T-helper 2 cell treated with Interferon-gamma antibody and Interleukin-4, amounts not matched to agents 100 ng/mL and 5 ng/mL, for 36 hours (primary cell): ENCODE measurements around the gene PTAFR. TPM values are rescaled to one million over a fixed set of nuclear protein-coding genes. Genes with fewer than 3 reads are reported as not detected.

ENCODE experiments used
- intact Hi-C: fragments of 100-400 bp; cut with micrococcal nuclease; formaldehyde crosslinking; loops from one replicate; pipeline ENCODE4 v1.15.1; 2023
- total RNA-seq: library from RNA; stranded (reverse); gene quantifications from 2 replicates; pipeline ENCODE4 v1.2.3, GENCODE V29; 2022

PTAFR gene
- total RNA-seq, 1 donor from 2014 or later, result 0.23 TPM

DNA sequence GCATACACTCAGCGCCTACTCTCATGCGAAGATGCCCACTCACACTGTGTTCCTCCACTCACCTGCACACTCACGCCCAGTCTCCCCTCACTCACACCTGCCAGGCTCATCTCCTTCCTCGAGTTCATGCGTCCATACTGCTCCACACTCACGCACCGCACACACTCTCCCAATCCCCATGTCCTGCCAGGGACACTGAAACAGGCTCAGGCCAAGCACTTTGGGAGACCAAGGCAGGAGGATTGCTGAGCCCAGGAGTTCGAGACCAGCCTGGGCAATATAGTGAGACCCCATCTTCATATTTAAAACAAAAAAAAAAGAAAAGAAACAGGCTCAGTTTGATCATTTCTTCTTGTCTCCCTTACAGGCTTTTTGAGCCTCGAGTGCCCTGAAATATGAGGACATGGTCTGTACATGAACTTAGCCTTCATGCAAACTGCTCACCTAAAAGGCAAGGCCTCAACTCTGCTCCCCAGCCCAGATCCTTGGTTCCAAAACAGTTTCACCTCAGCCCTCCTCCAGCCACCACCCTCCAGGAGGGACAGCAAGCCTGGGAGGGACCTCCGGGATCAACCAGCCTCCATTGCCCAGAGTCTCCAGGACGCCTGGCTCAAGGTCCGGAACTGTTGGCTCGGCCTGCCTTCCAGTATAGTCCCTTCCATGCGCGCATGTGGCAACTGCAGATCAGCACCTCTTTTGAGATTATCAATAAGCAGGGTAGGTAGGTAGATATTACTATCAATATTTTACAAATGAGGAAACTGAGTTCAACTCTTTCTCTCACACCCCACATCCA is 2.4 kb upstream of the PTAFR start:
- intact Hi-C loops, result no loop called here

DNA sequence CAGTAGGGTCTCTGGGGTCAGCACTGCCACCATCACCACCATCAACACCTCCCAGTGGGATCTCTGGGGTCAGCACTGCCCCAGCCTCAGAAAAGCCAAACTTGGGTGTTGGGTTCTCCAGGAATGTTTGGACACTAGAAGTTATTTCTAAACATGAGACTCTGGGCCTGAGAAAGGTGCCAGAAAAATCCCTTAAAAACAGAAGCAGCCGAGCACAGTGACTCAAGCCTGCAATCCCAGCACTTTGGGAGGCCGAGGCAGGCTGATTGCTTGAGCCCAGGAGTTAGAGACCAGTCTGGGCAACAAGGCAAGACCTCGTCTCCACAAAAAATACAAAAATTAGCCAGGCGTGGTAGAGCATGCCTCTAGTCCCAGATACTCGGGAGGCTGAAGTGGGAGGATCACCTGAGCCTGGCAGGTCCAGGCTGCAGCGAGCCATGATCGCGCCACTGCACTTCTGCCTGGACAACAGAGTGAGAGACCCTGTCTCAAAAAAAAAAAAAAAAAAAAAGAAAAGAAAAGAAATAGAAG is 470 bp downstream of the PTAFR start:
- intact Hi-C loops, result no loop called here

DNA sequence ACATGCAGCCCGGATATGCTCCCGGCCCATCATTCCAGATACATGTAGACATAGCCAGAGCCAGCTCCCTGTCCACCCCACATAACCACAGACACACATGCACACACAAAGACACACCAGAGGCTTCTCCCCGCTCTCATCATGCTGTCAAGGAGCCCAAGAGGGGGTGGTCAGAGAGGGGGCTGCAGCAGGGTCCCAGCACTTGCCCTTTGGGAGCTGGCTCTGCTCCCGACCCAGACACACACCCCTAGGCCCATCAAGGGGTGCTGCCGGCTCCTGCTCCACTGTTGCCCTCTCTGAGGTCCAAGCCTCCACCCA is 2.6 kb downstream of the PTAFR start:
- intact Hi-C loops, result no loop called here

DNA sequence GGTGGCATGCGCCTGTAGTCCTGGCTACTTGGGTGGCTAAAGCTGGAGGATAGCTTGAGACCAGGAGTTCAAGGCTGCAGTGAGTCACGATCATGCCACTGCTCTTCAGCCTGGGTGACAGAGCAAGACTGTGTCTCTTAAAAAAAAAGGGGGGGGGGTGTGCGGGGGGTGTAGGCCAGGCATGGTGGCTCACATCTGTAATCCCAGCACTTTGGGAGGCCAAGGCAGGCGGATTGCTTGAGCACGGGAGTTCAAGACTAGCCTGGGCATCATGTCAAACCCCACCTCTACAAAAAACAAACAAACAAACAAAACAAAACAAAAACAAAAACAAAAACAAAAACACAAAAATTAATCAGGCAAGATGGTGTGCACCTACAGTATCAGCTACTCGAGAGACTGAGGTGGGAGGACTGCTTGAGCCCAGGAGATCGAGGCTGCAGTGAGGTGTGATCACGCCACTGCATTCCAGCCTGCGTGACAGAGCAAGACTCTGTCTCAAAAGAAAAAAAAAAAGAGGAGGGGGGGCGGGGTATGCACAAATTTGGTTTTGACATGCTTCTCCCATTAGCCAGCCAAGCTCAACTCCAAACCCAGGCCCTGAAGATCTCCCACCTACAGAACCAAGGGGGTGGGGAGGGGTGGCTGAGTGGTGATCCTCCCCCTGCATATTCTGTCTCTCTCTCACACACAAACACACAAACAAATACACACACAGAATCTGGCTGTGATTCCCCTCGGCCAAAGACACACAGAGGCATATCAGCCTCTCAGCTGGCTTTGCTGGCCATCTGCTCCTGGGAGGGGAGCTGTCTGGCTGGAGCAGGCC is 3.1 kb downstream of the PTAFR start:
- intact Hi-C loops, result no loop called here

DNA sequence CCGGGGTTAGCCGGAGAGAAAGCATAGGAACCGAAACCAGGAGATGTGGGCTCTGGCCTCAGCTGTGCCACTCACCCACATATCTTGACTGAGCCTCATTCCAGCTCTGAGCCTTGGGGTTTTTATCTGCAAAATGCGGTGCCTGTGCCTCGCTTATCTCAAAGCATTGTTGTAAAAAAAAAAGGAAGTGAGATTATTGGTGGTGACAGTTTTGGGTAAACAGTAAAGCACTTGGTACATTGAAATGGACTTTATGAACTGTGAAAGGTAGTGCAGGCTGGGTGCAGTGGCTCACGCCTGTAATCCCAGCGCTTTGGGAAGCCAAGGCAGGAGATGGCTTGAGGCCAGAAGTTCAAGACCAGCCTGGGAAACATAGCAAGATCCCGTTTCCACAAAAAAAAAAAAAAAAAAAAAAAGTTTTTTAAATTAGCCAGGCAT is 3.8 kb downstream of the PTAFR start:
- intact Hi-C loops, result no loop called here

DNA sequence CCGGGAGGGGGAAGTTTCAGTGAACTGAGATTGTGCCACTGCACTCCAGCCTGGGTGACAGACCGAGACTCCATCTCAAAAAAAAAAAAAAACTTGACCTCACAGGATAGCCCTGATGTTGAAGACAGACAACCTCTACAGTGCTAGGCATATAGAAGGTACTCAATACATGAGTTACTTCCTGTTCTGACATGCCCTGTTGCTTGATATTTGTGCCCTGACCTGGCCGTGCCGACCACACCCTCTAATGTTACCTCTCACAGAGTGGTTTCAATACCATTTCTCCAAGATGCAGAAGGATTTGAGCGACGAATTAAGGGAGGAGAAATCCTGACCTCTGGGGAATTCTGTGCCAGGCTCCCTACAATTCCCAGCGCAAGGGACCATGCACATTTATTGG is 5.2 kb downstream of the PTAFR start:
- intact Hi-C loops, result no loop called here

DNA sequence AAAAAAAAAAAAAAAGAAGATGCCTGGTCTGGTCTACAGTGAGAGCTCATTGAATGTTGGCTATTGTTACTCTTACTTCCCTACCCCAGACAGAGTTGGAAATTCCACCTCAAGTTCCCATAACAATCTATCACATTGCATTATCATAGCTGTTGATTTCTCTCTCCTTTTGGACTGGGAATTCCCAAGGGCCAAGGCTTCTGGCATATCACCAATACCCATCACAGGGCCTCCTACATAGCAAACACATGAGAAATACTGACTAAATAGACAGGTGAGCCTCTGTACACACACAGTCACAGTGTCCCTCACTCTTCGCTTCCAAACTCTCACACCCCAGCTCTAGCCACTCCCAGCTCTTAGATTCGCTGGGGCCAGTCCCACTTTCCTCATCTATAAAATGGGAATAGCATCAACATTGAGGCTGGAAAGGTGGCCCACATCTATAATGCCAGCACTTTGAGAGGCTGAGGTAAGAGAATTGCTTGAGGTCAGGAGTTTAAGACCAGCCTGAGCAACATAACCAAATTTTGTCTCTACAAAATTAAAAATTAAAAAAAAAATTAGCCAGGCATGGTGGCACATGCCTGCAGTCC is 6.4 kb downstream of the PTAFR start:
- intact Hi-C loops, result no loop called here

DNA sequence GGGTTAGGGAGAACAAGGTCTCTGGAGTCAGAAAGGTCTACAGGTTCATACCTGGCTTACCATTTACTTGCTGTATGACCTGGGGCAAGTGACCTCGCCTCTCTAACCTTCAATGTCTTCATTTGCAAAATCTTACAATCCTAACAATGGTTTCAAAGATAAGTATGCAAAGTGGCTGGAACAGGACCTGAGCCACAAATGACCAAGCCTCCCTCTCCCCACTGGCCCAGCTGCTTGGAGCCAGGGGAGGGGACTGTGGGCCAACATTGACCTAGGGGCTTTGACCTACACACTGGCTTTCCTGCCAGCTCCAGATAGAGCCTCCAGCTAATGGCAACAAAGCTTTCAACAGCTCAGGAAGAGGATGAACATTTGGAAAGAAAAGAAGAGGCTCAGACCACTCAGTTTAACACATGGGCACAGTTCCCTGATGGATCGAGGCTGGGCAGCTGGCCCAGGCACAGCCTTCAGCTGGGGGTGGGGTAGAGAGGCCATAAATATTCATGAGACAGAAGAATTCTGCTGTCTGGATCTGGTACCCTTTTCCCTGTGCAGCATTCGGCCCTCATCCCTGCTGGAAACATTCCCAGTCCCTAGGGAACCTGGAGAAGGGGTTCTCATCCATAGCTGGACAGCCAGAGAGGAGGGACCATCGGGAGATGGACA is 12.9 kb downstream of the PTAFR start:
- intact Hi-C loops, result no loop called here

DNA sequence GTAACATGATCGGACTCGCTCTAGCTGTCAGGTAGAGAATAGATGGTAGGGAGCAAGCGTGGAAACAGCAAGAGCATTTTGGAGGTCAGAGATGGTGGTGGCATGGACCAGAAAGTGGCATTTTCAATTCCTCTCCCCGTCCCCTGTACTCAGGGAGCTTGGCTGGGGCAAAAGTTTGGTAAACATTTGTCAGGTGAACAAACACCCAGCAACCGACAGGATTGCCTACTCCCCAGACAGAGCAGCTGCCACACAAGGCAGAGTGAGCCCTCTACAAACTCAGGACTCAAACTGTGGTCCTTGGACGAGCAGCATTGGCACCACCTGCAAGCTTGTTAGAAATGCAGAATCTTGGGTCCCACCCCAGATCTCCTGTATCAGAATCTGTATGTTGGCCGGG is 14.3 kb downstream of the PTAFR start:
- intact Hi-C loops, result no loop called here

DNA sequence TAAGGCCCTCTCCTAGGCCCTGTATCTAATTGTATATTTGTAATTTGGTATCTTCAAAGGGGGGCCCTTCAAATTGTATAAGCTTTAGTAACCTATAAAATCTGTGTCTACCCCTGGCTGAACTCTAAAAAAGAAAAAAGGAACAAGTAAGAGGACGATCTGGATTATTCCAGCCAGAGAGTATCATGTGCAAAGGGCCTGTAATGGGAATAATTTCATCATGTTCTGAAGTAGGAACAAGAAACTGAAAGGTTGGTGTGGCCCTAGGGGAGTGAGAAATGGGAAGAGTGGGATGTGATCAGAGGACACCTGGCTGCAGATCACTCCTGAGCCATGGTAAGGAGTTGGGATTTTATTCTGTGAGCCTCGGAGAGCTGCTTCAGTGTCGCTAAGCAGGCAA is 14.7 kb downstream of the PTAFR start:
- intact Hi-C loops, result no loop called here

DNA sequence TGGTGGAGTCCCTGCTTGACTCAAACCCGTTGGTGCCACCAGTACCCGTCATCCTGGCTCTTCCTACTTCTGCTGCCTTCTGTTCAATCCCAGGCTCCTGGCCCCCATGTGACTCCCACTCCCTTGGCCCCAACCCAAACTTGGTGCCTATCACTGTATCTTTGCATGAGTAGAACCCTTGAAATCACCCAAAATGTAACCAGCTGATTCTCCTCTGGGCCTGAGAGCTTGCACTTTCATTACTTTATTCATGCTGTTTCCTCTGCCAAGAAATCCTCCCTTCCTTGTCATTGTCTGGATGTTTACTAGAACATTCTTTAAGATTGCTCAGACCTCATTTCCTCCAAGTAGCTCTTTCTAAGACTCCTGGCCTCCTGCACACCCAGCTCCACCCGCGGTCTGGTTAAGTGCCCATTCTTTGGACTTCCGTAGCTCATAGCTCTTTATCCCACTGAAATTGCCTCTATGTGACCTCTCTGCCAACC is 15.7 kb downstream of the PTAFR start:
- intact Hi-C loops, result no loop called here

DNA sequence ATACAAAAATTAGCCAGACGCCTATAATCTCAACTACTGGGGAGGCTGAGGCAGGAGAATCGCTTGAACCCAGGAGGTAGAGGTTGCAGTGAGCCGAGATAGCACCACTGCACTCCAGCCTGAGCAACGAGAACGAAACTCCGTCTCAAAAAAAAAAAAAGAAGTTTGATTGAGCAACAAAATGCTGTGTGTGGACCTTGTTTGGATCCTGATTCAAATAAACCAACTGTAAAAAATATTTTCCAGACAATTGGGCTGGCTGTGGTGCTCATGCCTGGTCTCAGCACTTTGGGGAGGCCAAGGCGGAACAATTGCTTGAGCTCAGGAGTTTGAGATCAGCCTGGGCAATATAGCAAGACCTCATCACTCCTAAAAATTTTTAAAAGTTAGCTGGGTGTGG is 16.8 kb downstream of the PTAFR start:
- intact Hi-C loops, result no loop called here

DNA sequence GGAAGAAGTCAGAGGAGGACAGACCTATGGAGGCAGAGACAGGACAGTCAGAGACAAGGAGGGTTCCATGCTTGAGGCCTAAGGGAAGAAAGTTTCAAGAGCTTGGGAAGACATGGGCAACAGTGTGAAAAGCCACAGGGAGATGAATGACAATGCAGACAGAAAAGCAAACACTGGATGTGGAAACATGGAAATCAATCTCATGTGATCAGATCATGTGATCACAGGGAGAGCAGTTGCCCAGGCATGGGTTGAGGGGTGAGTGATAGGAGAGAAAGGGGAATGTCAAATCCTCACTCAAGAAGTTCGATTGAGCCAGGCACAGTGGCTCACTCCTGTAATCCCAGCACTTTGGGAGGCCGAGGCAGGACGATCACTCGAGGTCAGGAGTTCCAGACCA is 17.2 kb downstream of the PTAFR start:
- intact Hi-C loops, result no loop called here

DNA sequence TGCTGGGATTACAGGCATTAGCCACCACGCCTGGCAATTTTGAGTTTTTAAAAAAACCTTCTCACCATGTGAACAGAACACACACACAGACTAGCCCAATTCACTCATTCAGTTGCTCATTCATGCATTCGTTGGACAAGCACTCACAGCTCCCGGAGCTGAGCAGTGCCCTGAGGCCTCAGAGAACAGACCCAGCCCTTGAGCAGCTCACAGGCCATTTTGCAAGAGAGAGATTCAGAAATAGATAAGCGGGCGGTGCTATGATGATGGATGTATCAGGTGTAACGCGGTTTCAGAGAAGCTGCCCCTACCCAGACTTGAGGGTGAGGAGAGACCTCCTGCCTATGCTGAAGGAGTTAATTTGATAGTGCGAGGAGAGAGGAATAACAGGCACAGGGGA is 18.6 kb downstream of the PTAFR start:
- intact Hi-C loops, result no loop called here

DNA sequence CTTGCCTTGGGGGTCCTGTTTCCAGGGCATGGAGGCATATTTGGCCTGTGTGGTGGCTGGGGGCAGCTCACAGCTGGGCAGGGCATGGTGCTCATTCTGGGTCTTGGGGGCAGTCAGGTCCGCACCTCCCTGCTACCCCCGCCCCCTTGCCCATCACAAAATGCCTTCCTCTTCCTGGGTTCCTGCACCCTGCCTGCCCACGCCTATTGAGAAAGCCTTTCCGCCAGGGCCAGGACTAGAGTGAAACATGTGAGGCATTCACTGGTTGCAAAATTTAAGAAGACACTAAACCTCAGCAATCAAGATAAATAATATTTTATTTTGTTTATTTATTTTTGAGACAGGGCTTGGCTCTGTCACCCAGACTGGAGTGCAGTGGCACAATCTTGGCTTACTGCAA is 19.7 kb downstream of the PTAFR start:
- intact Hi-C loops, result no loop called here

DNA sequence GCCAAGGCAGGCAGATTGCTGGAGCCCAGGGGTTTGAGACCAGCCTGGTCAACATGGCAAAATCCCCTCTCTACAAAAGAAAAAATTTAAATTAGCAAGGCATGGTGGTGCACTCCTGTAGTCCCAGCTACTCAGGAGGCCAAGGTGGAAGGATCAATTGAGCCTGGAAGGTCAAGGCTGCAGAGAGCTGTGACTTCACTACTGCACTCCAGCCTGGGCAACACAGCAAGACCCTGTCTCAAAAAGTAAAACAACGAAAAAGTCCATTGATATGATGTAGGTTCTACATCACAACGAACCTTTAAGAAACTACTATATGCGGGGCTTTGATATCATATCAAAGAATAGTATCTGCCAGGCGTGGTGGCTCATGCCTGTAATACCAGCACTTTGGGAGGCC is 20.9 kb downstream of the PTAFR start:
- intact Hi-C loops, result no loop called here

DNA sequence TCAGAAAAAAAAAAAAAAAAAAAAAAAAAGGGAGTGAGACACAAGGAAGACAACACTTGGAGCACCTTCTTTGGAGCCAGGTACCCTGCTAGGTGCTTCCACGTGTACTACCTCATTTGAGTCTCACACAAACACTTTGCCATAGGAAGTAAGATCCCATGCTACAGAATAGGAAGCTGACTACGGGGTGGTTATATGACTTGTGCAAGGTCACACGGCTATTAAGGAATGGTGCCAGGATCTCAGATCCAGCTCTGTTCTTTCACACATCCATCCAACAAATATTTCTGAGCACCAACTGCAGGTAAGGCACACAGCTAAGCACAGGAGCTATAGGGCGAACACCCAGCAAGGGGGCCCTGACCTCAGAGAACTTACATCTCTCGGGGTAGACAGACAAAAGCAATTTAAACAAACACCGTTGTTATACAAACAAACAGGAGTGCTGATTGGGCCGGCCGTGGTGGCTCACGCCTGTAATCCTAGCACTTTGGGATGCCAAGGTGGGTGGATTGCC is 22.4 kb downstream of the PTAFR start:
- intact Hi-C loops, result no loop called here

DNA sequence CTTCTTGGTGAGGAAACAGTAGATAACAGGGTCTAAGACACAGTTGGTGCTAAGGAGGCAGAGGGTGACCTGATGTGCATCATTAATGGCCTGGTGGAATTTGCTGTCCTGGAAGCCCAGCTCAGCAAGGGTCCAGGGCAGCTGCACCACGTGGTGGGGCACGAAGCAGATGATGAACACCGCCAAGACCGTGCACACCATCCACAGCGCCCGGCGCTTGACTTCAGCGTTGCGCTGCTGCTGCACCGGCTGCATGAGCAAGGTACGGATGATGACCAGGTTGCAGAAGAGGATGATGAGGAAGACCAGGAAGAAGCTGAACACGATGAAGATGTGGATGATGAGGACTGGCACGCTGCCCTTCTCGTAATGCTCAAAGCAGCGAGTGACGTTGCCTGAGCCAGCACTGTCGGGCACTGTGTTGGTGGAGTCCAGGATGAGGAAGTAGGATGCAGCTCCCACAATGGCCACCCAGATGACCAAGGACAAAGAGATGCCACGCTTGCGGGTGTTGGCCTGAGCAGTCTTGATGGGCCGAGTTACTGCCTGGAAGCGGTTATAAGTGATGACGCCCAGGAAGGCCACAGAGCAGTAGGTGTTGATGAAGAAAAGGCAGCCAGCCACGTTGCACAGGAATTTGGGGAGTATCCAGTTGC is 26.2 kb downstream of the PTAFR start:
- intact Hi-C loops, result no loop called here

DNA sequence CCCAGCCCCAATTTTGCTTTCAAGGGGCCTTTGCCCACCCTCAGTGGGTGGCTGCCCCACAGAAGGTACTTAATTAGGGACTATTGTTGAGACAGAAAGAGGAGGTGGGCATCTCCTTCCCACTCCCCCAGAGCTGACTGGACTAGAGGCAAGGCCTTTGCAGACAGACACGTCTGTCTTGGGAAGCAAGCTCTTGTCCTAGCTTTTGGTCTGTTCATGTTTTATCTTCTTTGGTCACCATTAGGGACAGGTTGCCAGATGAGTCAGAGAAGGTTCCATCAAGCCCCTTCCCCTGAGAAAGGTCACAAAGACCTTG is 27.7 kb downstream of the PTAFR start:
- intact Hi-C loops, result no loop called here

DNA sequence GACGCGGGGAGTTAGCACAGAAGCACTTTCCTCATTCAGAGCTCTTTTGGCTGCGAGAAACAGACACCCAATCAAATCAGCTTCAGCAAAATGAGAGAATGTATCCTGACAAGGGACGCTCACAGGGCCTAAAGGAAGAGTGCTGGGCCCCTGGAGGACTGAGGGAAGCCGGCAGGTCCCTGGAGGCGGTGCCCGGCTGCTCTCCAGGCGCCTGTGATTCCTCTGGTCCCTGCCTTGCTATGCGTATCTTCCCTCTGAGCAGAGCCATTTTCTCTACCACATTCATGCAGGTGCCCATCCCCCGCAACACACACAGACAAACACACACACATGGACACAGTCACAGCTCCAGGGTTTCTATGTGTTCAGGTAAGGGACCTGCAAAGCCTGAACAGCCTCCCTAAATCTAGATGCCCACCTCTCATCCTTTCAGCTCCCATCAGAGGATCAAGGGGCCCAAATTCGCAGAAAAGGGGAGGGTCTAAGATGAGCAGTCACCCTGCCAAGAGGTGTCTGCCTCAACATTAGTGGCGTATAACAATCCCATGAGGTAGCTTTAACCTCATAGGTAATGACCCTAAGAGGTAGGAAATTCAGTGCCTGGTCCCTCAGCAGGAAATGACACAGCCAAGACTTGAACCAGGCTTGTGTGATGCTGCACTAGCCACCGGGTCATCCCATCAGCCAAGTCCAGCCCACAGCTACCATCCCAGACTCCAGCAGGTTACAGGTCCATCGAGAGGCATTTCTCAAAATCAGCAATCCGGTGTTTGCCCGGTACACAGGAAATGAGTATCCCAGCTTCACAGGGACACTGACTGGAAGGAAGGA is 29.0 kb downstream of the PTAFR start:
- intact Hi-C loops, result no loop called here
